GM12865 (cell line): ENCODE data around the gene GLI3.

ENCODE experiments used
- DNase-seq: peaks from one replicate; pipeline ENCODE4 v3.0.0; 2010; ENCODE audit warnings: low read depth
- H3K4me3 ChIP-seq: 2 replicates; pipeline ENCODE4 v1.5.1; 2011; ENCODE audit warnings: mild to moderate bottlenecking, low read depth, low read length, control low read depth
- TF ChIP-seq, protein P1 (sequence below): IDR thresholded peaks from 2 replicates; pipeline ENCODE4 v1.5.1; 2011; ENCODE audit warnings: low read length, control low read depth, low read depth, inconsistent platforms; ENCODE audit not compliant: insufficient read depth; ENCODE audit errors: missing control alignments

GLI3 gene

DNA sequence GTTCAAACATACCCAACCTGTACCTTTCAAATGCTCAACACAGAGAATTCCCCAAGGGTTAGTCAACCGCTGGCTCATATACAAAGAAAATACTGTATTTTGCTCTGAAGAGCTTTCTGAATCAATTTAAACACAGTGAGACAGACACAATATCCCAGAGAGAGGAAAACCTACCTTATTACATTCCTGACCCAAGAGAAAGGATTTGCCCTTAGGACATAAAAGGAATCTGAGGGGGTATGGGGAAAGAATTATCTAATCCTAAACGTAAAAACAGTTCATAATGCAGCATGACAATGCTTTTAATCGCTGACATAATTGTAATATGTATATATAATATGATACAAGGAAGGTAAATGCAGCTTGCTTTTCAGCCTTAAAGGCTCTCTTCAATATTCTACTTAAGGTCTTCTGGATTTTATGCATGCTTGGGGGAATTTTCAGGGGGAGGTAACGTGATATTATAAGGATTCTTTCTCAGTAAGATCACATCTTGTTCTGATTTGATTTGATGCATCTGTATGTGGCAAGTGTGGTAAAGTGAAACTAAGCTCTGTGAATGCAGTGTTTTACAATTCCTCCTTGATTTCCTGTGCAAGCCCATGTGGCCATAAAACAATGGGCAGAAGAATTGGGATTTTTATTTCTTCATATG, 240.5 kb downstream of the GLI3 start:
- H3K4me3 ChIP-seq, result no peak overlapping the region
- TF ChIP-seq, protein P1, sequence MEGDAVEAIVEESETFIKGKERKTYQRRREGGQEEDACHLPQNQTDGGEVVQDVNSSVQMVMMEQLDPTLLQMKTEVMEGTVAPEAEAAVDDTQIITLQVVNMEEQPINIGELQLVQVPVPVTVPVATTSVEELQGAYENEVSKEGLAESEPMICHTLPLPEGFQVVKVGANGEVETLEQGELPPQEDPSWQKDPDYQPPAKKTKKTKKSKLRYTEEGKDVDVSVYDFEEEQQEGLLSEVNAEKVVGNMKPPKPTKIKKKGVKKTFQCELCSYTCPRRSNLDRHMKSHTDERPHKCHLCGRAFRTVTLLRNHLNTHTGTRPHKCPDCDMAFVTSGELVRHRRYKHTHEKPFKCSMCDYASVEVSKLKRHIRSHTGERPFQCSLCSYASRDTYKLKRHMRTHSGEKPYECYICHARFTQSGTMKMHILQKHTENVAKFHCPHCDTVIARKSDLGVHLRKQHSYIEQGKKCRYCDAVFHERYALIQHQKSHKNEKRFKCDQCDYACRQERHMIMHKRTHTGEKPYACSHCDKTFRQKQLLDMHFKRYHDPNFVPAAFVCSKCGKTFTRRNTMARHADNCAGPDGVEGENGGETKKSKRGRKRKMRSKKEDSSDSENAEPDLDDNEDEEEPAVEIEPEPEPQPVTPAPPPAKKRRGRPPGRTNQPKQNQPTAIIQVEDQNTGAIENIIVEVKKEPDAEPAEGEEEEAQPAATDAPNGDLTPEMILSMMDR, result no peak
- DNase-seq, result no peak

DNA sequence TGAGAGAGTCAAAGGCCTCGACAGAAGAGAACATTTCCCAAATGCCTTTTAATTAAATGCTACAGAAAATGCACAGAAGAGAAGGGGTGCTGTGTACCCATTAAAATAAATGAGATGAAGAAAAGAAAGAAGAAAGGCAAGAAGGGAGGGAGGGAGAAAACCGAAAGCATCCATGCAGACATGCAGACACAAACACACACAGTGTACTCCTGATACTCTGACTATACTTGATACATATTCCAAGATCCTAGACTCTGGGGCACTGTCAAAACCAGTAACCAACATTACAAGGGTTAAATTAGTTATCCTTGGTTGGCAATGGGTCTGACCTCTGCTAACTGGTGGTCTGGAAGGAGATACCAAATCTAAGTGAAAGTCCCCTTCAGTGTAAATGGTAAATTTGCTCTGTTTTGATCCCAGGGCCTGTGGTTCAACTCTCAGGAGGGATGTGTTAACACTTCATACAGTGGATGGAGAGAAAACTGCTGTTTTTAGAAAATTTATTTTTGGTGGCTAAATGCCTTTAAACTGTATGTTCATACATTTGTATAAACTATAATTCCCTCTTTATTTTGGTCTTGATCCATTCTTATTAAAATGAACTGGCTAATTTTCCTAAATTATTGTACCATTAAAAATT, 241.3 kb downstream of the GLI3 start:
- no peak overlapping the region for H3K4me3 ChIP-seq
- no peak for DNase-seq
- TF ChIP-seq, protein P1, result no peak

DNA sequence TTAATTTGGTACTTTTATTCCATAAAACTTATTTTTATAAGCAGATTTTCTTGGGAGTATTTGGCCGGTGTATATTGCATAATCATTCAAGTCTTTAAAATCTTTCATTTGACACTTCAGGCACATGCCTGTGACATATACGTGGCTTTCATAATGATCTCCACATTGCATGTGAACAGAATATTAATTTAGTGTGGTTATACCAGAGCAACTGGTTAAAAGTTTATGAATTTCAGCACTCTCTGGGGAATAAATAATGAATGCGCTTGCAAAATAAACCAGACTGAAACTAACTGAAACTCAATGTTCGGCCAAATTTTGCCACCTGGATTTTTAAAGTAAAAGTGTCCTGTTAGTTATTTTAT, 242.3 kb downstream of the GLI3 start:
- no peak overlapping the region for H3K4me3 ChIP-seq
- TF ChIP-seq, protein P1, result no peak
- DNase-seq, result no peak

GRCh38 chr7:41994036-41994745, 242.8 kb downstream of the GLI3 start:
- TF ChIP-seq, protein P1, result no peak
- no peak overlapping the region for H3K4me3 ChIP-seq
- no peak for DNase-seq

DNA sequence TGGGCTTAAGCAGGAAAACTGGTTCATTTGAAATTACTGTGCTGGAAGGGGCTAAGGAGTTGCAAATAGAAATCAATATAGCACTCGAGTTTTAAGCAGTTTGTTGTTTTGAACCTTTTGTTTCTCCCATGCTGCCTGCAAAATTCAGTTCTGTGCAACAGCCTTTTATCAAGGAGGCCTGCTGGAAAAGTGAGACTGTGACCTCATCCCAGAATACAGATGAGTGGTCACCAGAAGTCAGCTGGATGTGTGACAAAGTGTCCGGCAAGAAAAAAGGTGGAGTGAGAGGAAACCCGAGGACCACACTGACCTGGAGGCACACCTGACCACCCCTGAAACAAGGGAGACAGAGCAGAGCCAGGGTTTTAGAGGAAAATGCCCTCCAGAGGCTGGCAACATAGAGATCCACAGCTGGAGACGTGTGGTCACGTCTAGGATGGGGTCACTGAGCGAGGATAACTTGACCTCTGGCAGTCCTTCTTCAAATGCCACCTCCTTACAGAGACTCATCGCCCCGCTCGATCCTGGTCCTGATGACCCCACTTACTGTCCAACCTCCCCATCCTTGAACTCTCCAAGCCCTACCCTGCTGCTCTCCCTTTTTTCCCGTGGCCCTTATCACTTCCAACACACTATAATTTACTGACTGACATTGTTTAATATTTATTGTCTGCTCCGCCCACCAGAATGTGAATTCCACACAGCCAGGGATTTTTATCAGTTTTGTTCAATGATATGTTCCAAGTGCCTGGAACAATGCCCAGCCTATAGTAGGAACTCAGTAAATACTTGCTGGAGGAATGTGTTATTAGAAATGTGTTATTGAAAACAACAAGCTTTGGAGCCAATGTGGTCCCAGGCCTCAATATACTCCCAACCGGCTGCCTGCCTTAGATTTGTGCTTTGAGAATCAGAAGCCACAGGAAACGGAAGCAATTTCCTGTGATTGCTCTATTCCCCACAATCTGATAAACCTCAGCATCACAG, 243.8 kb downstream of the GLI3 start:
- H3K4me3 ChIP-seq, result no peak overlapping the region
- TF ChIP-seq, protein P1, result no peak

GRCh38 chr7:41984888-41985287, 252.1 kb downstream of the GLI3 start:
- no peak for DNase-seq
- H3K4me3 ChIP-seq, result no peak overlapping the region
- TF ChIP-seq, protein P1, result no peak

More for the DNA sequence above, 243.8 kb downstream of the GLI3 start:
- no peak for DNase-seq
